Fibroblast of upper back skin (primary cell): Measurements from ENCODE around the gene E2F8.
"Not testable (repeated sequence)": the region's sequence is repeated elsewhere in the genome, so short reads cannot be mapped to it uniquely, and the experiment has no call there.

Experiments used
- DNase-seq: peaks from one replicate; pipeline ENCODE4 v3.0.0-alpha.2; 2013

The E2F8 gene, protein sequence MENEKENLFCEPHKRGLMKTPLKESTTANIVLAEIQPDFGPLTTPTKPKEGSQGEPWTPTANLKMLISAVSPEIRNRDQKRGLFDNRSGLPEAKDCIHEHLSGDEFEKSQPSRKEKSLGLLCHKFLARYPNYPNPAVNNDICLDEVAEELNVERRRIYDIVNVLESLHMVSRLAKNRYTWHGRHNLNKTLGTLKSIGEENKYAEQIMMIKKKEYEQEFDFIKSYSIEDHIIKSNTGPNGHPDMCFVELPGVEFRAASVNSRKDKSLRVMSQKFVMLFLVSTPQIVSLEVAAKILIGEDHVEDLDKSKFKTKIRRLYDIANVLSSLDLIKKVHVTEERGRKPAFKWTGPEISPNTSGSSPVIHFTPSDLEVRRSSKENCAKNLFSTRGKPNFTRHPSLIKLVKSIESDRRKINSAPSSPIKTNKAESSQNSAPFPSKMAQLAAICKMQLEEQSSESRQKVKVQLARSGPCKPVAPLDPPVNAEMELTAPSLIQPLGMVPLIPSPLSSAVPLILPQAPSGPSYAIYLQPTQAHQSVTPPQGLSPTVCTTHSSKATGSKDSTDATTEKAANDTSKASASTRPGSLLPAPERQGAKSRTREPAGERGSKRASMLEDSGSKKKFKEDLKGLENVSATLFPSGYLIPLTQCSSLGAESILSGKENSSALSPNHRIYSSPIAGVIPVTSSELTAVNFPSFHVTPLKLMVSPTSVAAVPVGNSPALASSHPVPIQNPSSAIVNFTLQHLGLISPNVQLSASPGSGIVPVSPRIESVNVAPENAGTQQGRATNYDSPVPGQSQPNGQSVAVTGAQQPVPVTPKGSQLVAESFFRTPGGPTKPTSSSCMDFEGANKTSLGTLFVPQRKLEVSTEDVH

DNA sequence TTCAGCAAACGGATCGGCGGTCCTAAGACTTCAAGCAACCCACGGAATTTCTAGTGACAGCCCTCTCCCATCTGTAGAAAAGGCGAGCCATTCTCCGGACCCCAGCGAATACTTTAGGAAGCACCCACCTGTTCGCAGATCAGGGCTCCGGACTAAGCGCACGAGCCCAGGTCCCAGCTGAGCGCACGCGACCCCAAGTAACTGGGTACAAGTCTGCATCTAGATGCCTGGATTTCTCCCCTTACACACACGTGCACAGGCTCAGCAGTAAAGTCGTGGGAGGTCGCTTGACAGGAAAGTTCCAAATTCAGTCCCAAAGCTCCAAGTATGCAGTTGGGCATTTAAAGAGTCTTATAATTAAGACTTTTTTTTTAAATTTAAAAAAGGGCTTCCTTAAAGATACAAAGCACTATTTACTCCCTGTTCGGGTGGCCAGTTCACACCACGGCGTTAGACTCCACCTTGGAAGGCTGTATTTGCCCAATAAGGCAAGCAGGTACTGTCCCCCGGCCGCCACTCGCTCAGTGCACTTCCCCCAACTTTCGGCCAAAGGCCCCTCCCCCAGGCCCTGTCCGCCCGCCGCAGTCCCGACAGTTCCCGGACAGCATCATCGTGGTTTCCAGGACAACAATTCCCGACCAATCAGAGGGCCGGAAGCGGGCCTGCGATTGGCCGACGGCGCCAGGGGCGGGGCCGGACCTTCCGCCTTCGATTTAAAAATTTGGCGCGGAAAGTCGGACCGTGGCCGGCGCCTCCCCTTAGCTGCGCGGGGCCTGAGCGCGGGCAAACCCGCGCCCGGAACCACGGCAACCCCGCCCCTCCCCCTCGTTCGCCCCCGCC lies at the start of gene E2F8:
TSS of gene E2F8 (minus strand) at position 526 of the 840 bp plus-strand sequence. CDS start 824 bp downstream, outside the sequence.
- peak; percentile 94 for DNase-seq

DNA sequence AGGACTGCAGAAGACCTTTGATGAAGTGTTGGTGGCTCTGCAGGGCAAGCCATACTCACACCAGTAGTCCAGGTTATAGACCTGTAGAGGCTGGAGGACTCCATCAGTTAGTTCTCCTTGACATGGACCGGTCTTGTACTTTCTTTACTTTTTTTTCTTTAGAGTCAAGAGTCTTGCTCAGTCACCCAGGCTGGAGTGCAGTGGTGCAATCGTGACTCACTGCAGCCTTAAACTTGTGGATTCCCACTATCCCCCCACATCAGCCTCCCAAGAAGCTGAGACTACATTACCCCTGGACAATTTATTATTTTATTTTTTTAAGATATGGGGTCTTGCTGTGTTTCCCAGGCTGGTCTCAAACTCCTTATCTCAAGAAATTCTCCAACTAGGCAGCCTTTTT lies 49.6 kb upstream of the E2F8 start:
- no peak for DNase-seq

DNA sequence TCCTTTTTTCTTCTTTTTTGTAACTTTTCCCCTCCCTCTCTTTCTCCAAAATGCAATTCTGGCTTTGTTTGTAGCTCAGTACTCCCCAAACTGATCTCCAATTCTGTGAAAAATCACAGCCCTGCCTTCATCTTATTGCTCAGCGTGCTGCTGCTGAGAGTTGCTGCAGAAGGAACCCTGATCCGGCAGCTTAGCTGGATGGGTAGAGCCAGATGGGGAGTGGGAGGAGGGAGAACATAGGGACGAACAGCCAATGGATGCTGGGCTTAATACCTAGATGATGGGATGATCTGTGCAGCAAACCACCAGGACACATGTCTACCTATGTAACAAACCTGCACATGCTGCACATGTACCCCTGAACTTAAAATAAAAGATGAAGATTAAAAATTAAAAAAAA lies 47.5 kb upstream of the E2F8 start:
- DNase-seq = no peak

DNA sequence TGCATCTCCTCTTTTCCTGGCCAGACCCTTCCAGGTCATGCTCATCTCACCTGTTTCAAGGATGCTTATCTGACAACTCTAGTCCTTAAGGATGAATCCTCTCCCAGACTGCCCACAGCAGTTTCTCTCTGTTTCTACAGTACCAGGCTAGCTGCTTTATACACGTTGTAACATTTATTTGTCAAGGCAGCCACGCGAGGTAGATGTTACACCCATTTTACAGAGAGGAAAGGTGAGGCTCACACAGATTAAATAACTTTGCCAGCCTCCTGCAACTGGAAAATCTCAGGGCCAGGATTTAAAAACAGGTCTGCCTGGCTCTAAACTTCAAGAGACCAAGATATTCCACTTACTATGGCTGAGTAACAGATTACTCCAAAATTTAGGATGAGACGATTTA lies 45.7 kb upstream of the E2F8 start:
- no peak for DNase-seq

DNA sequence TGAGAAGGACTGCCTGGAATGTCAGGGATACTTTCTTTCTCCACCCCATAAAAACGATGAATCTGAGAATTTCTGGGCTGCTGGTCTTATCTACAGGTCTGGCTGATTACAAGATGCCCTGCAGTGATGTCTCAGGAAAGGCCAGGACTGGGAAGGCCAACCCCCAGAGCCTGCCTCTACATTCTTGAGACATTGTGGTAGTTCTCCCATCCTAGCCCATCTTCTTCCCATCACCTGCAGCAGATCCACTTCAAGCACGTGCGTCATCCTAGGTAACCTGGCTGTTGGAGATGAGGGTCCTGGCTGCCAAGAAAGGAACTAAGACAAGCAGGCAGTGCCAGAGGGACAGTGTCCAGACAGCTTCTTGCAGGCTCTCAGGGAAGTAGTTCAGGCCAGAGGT lies 44.1 kb upstream of the E2F8 start:
- no peak for DNase-seq

DNA sequence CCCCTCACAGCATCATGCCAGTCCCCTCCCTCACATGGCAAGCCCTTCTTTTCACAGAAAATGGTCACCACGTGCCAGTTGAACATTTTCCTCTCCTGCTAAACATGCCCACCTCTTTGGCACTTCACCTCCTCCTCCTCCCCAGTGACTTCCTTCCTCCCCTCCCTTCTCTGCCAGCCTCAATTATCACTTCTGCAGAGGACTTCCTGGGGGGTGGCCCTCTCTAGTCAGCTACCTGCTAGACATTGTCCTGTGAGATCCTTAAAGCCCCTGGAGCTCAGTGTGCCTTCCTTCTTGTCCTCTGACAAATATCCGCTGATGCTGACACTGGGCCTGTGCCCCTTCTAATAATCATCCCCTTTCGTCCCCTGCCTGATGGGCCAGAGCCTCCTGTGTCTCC lies 43.2 kb upstream of the E2F8 start:
- no peak for DNase-seq

DNA sequence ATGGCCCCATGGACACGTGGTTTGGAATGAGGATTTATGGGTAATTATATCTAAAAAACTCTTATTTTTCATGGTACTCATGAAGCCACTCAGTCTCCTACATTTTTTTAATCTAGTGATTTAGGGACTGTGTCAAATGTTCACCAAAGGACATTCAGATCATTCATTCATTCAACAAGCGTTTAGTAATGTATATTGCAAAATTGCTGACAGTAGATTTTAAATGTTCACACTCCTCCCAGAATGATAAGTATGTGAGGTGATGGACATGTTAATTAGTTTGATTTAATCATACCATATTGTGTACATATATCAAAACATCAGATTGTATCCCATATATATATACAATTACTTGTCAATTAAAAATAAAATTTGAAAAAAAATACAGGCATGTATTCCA lies 40.8 kb upstream of the E2F8 start:
- no peak for DNase-seq

DNA sequence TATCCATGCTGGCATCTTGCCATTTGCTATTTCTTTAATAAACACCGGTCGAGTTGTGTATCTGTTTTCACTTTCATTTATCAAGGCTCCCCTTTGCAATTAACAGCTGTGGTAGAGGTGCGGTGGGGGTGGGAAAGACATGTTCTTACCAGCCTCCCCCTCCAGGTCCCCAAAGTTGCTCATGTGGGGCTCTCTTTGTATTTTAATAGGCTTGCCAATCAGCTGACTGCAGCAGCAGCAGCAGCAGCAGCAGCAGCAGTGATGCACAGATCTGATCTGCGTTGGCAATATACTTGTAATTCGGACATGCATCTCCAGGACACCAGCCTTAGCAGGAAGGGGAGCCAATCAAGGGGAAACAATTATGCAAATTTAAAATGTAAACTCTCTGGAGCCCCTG lies 40.3 kb upstream of the E2F8 start:
- DNase-seq = no peak

DNA sequence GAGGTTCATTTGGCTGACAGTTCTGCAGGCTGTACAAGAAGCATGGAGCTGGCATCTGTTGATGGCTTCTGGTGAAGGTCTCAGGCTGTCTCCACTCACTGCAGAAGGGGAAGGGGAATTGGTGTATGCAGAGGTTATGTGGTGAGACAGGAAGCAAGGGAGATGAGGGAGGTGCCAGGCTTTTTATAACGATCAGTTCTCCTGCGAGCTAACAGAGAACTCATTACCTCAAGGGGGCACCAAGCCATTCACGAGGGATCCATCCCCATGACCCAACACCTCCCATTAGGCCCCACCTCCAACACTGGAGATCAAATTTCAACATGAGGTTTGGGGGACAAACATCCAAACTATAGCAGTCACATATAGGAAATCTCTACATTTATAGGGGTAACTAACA lies 38.7 kb upstream of the E2F8 start:
- DNase-seq = no peak

DNA sequence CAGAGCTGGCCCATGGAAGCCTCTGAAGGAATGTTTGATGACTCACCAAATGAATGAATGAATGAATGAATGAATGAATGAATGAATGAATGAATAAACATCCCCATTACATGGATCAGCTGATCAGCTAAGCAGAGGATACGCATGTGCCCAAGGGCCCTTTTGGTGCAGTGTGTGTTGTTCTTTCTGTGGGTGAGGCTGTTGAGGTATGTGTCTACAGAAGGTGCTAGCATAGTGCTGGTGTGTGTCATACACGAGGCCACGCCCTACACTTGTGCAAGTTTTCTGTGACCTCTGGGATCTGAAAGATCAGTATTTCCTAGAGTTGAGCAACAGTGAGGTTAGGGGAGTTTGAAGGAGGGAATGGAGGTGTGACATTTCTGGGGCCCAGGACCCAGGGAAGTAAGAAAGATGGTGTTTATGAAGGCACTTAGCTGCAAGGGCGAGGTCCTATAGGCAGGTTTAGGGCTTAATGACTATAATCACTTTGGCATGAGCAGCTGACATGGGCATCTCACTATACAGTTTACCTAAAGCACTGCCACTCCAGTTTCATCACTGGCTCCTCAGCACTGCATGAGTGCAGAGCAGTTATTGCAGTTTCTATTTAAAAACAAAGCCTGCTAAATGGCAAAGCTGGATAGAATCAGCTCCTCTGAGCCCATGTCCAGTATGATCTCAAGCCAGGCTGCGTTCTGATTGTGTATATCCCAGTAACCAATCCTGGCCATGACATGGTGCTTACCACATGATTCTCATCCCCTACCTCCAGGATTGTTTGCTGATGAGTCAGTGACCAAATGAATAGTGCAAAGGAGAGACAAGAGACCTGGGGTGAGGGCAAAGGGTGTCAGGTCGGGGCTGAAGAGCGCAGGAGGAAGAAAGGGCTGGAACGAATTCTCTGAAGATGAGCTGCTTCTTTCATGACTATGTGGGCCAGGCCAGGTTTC lies 36.4 kb upstream of the E2F8 start:
- peak; percentile 17 for DNase-seq

DNA sequence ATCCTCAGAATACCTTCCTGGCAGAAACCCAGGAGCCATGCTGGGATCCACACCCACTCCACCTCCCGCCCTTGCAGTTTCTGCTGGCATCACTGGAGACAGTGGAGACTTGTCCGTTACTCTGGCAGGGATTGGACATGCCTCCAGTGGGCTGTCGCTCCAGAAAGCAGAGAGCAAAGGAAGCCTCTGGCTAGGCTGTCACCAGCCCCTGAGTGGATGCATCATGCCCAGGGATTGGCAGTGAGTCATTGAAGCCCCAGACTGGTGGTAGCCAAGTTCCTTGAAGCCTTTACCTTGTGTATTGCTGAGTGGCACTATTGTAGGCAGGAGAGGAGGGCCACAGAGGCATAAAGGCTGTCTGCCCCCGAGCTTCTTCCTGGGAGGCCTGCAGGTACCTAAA lies 34.8 kb upstream of the E2F8 start:
- no peak for DNase-seq

DNA sequence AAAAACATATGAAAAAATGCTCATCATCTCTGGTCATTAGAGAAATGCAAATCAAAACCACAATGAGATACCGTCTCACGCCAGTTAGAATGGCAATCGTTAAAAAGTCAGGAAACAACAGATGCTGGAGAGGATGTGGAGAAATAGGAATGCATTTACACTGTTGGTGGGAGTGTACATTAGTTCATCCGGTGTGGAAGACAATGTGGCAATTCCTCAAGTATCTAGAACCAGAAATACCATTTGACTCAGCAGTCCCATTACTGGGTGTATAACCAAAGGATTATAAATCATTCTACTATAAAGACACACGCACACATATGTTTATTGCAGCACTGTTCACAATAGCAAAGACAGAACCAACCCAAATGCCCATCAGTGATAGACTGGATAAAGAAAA lies 32.5 kb upstream of the E2F8 start:
- DNase-seq = not testable (repeated sequence)

DNA sequence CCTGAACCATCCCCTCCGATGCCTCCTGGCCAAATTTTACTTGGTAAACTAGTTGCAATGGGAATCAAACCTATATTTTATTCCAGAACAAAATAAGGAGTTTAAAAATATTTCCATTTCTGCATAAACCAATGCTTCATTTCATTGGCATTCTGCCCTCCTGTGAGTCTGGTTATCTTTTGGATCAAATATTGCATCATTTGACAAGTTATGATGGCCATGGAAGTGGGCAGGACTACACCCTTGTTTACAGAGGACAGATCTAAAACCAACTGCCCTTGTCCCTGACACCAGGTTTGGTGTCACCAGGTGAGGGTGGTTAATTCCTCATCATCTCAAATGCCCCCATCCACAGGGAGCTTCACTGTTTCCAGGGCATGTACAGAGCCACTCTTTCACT lies 28.2 kb upstream of the E2F8 start:
- no peak for DNase-seq

DNA sequence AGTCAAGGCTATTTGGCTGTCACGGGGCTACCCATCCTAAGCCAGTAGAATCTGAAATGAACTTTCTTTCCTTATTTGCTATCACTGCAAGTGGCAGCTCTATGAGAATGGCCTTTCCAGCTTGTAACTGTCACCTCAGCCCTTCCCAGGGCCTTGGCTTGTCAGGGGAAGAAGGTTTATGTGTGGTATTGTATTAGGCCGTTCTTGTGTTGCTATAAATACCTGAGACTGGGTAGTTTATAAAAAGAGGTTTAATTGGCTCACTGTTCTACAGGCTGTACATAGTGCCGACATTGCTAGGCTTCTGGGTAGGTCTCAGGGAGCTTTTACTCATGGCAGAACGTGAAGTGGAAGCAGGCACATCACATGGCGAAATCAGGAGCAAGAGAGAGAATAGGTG lies 26.8 kb upstream of the E2F8 start:
- DNase-seq = no peak

DNA sequence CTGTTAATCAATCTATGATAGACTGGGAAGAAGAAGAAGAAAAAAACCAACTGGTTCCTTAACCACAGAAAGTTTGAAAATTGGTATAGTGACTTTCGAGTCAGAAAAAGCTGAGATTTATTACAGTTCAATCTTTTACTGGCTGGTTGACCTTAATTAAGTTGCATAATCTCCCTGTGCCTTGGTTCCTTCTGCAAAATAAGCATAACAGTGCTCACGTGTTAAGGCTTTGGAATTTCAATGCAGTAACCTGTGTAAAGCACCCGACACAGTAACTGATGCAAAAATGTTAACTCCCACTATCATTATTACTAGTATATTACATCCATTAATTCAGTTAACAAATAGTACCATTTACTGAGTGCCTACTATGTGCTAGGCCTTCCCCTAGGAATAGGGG lies 22.6 kb upstream of the E2F8 start:
- DNase-seq = no peak

DNA sequence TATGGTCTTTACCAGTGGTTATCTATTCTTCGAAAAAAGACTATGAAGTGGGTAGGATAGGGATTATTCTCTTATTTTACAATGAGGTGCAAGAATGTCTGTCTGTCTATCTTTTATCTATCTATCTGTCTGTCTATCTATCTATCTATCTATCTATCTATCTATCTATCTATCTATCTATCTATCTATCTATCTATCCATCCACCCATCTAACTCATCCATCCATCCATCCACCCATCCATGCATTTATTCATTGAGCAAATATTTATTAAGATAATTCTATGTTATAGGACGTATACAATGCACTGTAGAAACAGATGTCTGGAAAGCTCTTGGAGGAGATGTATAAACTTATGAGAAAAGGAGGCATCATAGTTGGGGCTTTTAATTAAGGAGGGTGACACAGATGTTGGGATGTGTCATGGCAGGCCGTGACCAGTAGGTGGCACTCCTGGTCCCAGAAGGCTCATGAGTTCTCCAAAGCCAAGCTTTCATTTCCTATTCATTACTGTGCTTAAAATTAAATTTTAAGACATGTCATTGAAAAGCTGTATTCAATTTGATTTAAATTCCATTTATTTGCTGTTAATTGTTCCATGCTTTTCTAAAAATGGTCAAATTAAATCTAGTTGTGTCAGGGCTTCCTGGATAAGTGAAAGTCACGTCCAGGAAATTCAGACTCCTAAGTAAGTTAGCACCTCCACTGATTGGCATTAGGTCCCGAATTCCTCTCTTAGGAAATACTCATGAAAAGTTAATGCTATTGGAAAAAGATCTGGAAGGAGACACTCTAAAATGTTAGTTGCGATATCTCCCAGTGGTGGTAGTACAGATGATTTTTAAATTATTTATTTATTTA lies 19.0 kb upstream of the E2F8 start:
- DNase-seq = peak; percentile 42

DNA sequence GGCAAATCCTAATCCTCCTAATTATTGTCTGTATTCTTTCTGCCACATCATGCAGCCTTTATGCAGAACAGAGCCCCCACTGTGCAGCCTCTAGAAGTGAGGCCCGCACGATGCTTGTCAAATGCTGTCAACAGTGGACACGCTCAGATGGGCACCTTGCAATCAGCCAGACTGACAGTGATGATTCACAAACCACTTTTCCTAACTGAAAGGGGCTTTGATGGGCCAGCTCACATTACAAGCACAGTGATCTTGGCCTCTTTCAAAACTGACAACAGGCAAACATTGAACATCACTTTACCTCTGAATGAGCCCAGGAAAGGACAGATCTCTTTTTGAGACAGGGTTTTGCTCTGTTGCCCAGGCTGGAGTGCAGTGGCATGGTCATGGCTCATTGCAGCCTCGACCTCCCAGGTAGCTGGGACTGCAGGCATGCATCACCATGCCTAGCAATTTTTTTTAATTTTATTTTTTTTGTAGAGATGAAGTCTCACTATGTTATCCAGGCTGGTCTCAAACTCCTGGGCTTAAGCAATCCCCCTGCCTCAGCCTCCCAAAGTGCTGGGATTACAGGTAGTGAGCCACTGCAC lies 18.0 kb upstream of the E2F8 start:
- no peak for DNase-seq

DNA sequence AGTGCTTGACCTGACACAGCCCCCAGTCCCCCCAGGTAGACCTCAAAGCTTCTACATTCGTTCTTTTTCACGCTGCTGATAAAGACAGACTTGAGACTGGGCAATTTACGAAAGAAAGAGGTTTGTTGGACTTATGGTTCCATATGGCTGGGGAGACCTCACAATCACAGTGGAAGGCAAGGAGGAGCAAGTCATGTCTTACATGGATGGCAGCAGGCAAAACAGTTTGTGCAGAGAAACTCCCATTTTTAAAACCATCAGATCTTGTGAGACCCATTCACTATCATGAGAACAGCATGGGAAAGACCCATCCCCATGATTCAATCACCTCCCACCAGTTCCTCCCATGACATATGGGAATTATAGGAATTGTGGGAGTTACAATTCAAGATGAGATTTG lies 13.7 kb upstream of the E2F8 start:
- not testable (repeated sequence) for DNase-seq

DNA sequence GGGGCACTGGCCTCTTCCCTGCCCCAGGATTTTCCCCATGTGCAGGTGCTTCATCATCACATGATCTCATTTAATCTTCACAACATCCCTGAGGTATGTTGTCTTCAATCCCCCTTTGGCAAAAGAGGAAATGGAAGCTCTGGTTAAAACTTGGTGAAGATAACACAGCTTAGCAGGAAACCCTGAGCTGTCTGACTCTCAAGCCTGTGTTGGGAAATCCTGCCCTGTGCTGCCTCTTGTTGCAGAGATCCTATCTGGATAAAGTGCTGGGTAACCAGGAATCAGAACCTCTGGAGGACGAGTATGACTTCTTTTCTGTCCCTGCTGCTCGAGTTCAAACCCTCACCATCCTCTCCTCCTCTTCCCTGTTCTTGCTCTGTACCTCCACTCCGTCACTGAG lies 13.1 kb upstream of the E2F8 start:
- DNase-seq = no peak

DNA sequence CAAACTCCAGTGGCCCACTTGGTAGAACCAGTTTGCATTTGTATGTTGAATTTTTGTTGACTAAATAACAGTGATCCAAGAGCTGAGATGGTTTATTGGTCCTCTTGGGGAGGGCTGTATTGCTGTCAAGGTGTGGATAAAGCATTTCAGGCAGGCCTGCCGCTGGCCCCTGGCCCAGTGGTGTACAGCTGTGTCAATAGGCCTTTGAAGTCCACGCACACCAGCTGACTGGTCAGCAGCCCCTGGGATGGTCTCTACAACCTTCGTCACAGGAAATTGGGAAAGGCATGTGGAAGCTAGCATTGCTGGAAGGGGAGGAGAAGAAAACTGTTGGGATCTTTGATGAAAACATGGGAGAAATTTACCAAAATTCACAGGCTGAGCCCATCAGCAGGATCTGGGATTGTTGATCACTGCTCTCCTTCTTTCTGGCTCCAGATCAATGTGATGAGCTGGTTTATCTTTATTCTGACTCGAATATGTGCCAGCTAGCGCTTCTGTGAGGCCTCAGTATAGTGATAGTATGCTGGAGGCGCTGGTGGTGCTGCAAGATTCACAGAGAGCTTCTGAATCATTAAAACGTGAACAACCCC lies 12.5 kb upstream of the E2F8 start:
- DNase-seq = no peak
